Endothelial cell (in vitro differentiated cells): ENCODE results near the gene GPC3. TPM values are rescaled to one million over a fixed set of nuclear protein-coding genes. Genes with fewer than 3 reads are reported as not detected.

Experiments
- DNase-seq: peaks from one replicate; pipeline ENCODE4 v3.0.0; 2021; ENCODE audit warnings: low spot score
- H3K27ac Mint-ChIP-seq: one replicate; pipeline ENCODE4 v1.8.0; 2021; ENCODE audit warnings: mixed read lengths, inconsistent platforms; ENCODE audit not compliant: unreplicated experiment
- H3K27me3 Mint-ChIP-seq: one replicate; pipeline ENCODE4 v1.8.0; 2021; ENCODE audit warnings: mild to moderate bottlenecking, moderate library complexity, mixed read lengths, inconsistent platforms; ENCODE audit not compliant: unreplicated experiment
- H3K36me3 Mint-ChIP-seq: one replicate; pipeline ENCODE4 v1.8.0; 2021; ENCODE audit warnings: mild to moderate bottlenecking, low read depth, mixed read lengths, inconsistent platforms; ENCODE audit not compliant: unreplicated experiment
- H3K4me1 Mint-ChIP-seq: one replicate; pipeline ENCODE4 v1.8.0; 2021; ENCODE audit warnings: mild to moderate bottlenecking, mixed read lengths, inconsistent platforms; ENCODE audit not compliant: unreplicated experiment
- H3K4me3 Mint-ChIP-seq: one replicate; pipeline ENCODE4 v1.8.0; 2021; ENCODE audit warnings: mild to moderate bottlenecking, mixed read lengths, inconsistent platforms; ENCODE audit not compliant: unreplicated experiment
- H3K9me3 Mint-ChIP-seq: one replicate; pipeline ENCODE4 v1.8.0; 2021; ENCODE audit warnings: mixed read lengths, inconsistent platforms; ENCODE audit not compliant: unreplicated experiment
- CTCF ChIP-seq: fragments of 200-600 bp; sonication (generic); IDR thresholded peaks from one replicate; pipeline ENCODE4 v1.5.0; 2021; ENCODE audit warnings: antibody characterized with exemption; ENCODE audit not compliant: unreplicated experiment
- total RNA-seq: library from RNA; stranded (reverse); fragmentation: NEBNext Ultra II Directional; extraction: Animal tissue kit (Norgen Biotek cat#: 25700); gene quantifications from one replicate; pipeline ENCODE4 v1.2.1, GENCODE V29; 2021; ENCODE audit not compliant: unreplicated experiment

GPC3 gene
- total RNA-seq, 1 donor from 2014 or later, result 4.7 TPM

- Mint-ChIP-seq H3K36me3 (no peaks in the 10 kb centered on the region), H3K9me3 (no peaks in the 10 kb centered on the region), H3K4me1 (no peaks in the 10 kb centered on the region), H3K27ac (no peak overlapping the region), H3K27me3 (peaks cover 2% of the 10 kb centered on the region), H3K4me3 (no peak overlapping the region)
- no peak for TF ChIP-seq CTCF
- no peak for DNase-seq
Observed at GRCh38 chrX:133961046-133961445, 24.3 kb downstream of the GPC3 start.

GRCh38 chrX:133959972-133960371, 25.4 kb downstream of the GPC3 start:
- Mint-ChIP-seq H3K4me1 (no peaks in the 10 kb centered on the region), H3K9me3 (no peaks in the 10 kb centered on the region), H3K4me3 (no peak overlapping the region), H3K36me3 (no peaks in the 10 kb centered on the region), H3K27me3 (peaks cover 4% of the 10 kb centered on the region), H3K27ac (no peak overlapping the region)
- no peak for TF ChIP-seq CTCF
- no peak for DNase-seq

- TF ChIP-seq CTCF, result no peak
- no peak overlapping the region for H3K4me3 Mint-ChIP-seq
- peaks cover 4% of the 10 kb centered on the region for H3K27me3 Mint-ChIP-seq
- H3K36me3 Mint-ChIP-seq, result no peaks in the 10 kb centered on the region
- no peaks in the 10 kb centered on the region for H3K9me3 Mint-ChIP-seq
- H3K4me1 Mint-ChIP-seq, result no peaks in the 10 kb centered on the region
- no peak overlapping the region for H3K27ac Mint-ChIP-seq
- DNase-seq, result no peak
Observed at GRCh38 chrX:133958997-133959688, 26.3 kb downstream of the GPC3 start.

GRCh38 chrX:133956570-133957340, 28.6 kb downstream of the GPC3 start:
- DNase-seq, result no peak
- no peaks in the 10 kb centered on the region for H3K36me3 Mint-ChIP-seq
- H3K27me3 Mint-ChIP-seq, result peaks cover 4% of the 10 kb centered on the region
- H3K4me1 Mint-ChIP-seq, result no peaks in the 10 kb centered on the region
- H3K9me3 Mint-ChIP-seq, result no peaks in the 10 kb centered on the region
- H3K27ac Mint-ChIP-seq, result no peak overlapping the region
- TF ChIP-seq CTCF, result no peak
- no peak overlapping the region for H3K4me3 Mint-ChIP-seq

GRCh38 chrX:133953785-133954355, 31.5 kb downstream of the GPC3 start:
- H3K36me3 Mint-ChIP-seq, result no peaks in the 10 kb centered on the region
- DNase-seq, result no peak
- H3K27me3 Mint-ChIP-seq, result peaks cover 2% of the 10 kb centered on the region
- no peaks in the 10 kb centered on the region for H3K4me1 Mint-ChIP-seq
- H3K4me3 Mint-ChIP-seq, result no peak overlapping the region
- no peak for TF ChIP-seq CTCF
- H3K9me3 Mint-ChIP-seq, result no peaks in the 10 kb centered on the region
- no peak overlapping the region for H3K27ac Mint-ChIP-seq
